ENCODE results near the gene CDADC1. TPM values are rescaled to one million over a fixed set of nuclear protein-coding genes. Genes with fewer than 3 reads are reported as not detected.

The CDADC1 gene
- polyA plus RNA-seq, 3 donors, result 3.5 to 6.4 (median 5.2) TPM

DNA sequence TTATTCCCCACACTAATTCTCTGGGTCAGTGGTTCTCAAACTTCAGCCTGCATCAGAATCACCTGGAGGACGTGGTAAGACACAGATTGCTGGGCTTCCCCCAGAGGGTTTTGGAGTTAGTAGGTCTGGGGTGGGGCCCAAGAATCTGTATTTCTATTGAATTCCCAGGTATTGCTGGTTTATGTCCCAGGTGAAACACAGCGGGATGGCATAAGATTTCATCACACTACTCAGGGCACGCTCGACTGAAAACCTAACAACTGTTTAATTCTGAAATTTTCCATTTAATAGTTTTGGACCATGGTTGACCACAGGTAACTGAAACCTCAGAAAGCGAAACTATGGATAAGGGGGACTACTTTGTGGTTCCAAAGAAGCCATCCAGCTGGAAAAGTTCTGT is 21.1 kb upstream of the CDADC1 start:
- H3K4me3 Mint-ChIP-seq, result no peak overlapping the region
- peaks cover 0 to 5% (median 2%) of the 10 kb centered on the region in 7 donors for H3K9me3 Mint-ChIP-seq

DNA sequence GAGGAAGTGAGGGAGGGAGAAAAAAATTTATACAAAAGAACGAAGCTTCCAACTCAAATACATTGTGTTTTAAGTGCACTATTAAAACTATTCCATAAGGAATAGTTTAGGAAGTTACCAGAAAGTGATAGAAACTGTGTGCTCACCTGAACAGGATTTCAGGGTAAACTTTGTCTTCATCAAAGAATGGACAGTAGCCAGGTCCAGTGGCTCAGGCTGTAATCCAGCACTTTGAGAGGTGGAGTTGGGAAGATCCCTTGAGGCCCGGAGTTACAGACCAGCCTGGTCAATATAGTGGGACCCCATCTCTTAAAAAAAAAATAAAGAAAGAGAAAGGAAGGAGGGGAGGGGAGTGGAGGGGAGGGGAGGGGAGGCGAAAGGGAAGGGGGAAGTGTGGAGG is 13.0 kb upstream of the CDADC1 start:
- H3K4me3 ChIP-seq (replicated peaks in 1 of 3; ENCODE audit: low read depth in 2 of 3, low read length in 3 of 3), result no peak overlapping the region
- H3K4me3 Mint-ChIP-seq, result no peak overlapping the region
- H3K27me3 Mint-ChIP-seq (ENCODE audit: low read depth in 3 of 3), result peaks cover 0 to 3% (median 1%) of the 10 kb centered on the region in 3 donors
- TF ChIP-seq, protein P1, sequence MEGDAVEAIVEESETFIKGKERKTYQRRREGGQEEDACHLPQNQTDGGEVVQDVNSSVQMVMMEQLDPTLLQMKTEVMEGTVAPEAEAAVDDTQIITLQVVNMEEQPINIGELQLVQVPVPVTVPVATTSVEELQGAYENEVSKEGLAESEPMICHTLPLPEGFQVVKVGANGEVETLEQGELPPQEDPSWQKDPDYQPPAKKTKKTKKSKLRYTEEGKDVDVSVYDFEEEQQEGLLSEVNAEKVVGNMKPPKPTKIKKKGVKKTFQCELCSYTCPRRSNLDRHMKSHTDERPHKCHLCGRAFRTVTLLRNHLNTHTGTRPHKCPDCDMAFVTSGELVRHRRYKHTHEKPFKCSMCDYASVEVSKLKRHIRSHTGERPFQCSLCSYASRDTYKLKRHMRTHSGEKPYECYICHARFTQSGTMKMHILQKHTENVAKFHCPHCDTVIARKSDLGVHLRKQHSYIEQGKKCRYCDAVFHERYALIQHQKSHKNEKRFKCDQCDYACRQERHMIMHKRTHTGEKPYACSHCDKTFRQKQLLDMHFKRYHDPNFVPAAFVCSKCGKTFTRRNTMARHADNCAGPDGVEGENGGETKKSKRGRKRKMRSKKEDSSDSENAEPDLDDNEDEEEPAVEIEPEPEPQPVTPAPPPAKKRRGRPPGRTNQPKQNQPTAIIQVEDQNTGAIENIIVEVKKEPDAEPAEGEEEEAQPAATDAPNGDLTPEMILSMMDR (IDR thresholded peaks at IDR 0.05), result no peak
- no peak overlapping the region for H3K9ac ChIP-seq (ENCODE audit: insufficient read depth, low read length, poor library complexity, severe bottlenecking)
- peaks cover 2% of the 10 kb centered on the region for H3K4me1 Mint-ChIP-seq
- no peaks in the 10 kb centered on the region for H3K36me3 Mint-ChIP-seq
- peaks cover 0 to 1% (median 0%) of the 10 kb centered on the region in 7 donors for H3K9me3 Mint-ChIP-seq
- H3K27ac Mint-ChIP-seq, result no peak overlapping the region
- DNase-seq, result no peak
- H2AFZ ChIP-seq (ENCODE audit: insufficient read depth, low read depth, low read length, poor library complexity, severe bottlenecking), result no peak overlapping the region
- no peaks in the 10 kb centered on the region for H3K36me3 ChIP-seq (replicated peaks in 1 of 2; ENCODE audit: control insufficient read depth in 1 of 2, insufficient read depth in 2 of 2, low read length in 2 of 2)
- no peaks in the 10 kb centered on the region for H3K79me2 ChIP-seq (ENCODE audit: insufficient read depth, low read length)
- H3K27me3 ChIP-seq (ENCODE audit: control insufficient read depth in 2 of 2, insufficient read depth in 2 of 2, low read length in 2 of 2), result no peaks in the 10 kb centered on the region
- H3K27ac ChIP-seq (ENCODE audit: low read depth in 1 of 2, low read length in 2 of 2), result no peak overlapping the region
- no peak overlapping the region for H3K4me2 ChIP-seq (replicated peaks; ENCODE audit: extremely low read depth, low read length, poor library complexity, severe bottlenecking)
- no CpG with 5 or more reads among the region's 3 CpGs for WGBS (ENCODE audit: insufficient coverage)
- H3K9me3 ChIP-seq (replicated peaks in 1 of 2; ENCODE audit: control insufficient read depth in 1 of 2, insufficient read depth in 1 of 2, low read length in 2 of 2), result no peaks in the 10 kb centered on the region
- no peaks in the 10 kb centered on the region for H4K20me1 ChIP-seq (ENCODE audit: insufficient read depth, low read length)
- intact Hi-C loops (cut with micrococcal nuclease), result no loop called here
- no peaks in the 10 kb centered on the region for H3K4me1 ChIP-seq (ENCODE audit: control insufficient read depth in 1 of 2, insufficient read depth in 2 of 2, low read length in 2 of 2)

More for the DNA sequence above, 21.1 kb upstream of the CDADC1 start:
- H3K9me3 ChIP-seq (replicated peaks in 1 of 2; ENCODE audit: control insufficient read depth in 1 of 2, insufficient read depth in 1 of 2, low read length in 2 of 2), result peaks cover 0 to 3% of the 10 kb centered on the region in 2 donors
- peaks cover 7 to 9% of the 10 kb centered on the region in 2 donors for H3K27me3 ChIP-seq (ENCODE audit: control insufficient read depth in 2 of 2, insufficient read depth in 2 of 2, low read length in 2 of 2)
- WGBS (ENCODE audit: insufficient coverage), result no CpG with 5 or more reads among the region's 5 CpGs
- no peak overlapping the region for H3K4me3 ChIP-seq (replicated peaks in 1 of 3; ENCODE audit: low read depth in 2 of 3, low read length in 3 of 3)
- DNase-seq, result no peak
- TF ChIP-seq, protein P1 (IDR thresholded peaks at IDR 0.05), result no peak
- Mint-ChIP-seq H3K4me1 (peaks cover 27% of the 10 kb centered on the region), H3K27ac (no peak overlapping the region), H3K36me3 (peaks cover 4 to 6% of the 10 kb centered on the region in 2 donors), H3K27me3 (ENCODE audit: low read depth in 3 of 3) (peaks cover 5 to 13% (median 8%) of the 10 kb centered on the region in 3 donors)
- no peaks in the 10 kb centered on the region for H3K79me2 ChIP-seq (ENCODE audit: insufficient read depth, low read length)
- H3K4me2 ChIP-seq (replicated peaks; ENCODE audit: extremely low read depth, low read length, poor library complexity, severe bottlenecking), result no peak overlapping the region
- peaks cover 4 to 13% of the 10 kb centered on the region in 2 donors for H3K4me1 ChIP-seq (ENCODE audit: control insufficient read depth in 1 of 2, insufficient read depth in 2 of 2, low read length in 2 of 2)
- intact Hi-C loops (cut with micrococcal nuclease), result loop anchor here in 1 of 2 donors (10.0 kb wide), 1 partner anchor 58 kb away; no protein-coding TSS in a partner anchor
- H4K20me1 ChIP-seq (ENCODE audit: insufficient read depth, low read length), result no peaks in the 10 kb centered on the region
- no peak overlapping the region for H3K9ac ChIP-seq (ENCODE audit: insufficient read depth, low read length, poor library complexity, severe bottlenecking)
- H3K27ac ChIP-seq (ENCODE audit: low read depth in 1 of 2, low read length in 2 of 2), result no peak overlapping the region
- H3K36me3 ChIP-seq (replicated peaks in 1 of 2; ENCODE audit: control insufficient read depth in 1 of 2, insufficient read depth in 2 of 2, low read length in 2 of 2), result no peaks in the 10 kb centered on the region
- H2AFZ ChIP-seq (ENCODE audit: insufficient read depth, low read depth, low read length, poor library complexity, severe bottlenecking), result no peak overlapping the region
